Vagina (tissue), 2 donors: ENCODE measurements around the gene SLC22A3.

Experiments used
- CTCF ChIP-seq, 3 experiments: fragments of 450-650 bp in 2 of 3; fragments of 200-600 bp in 1 of 3; sonication (generic) in 1 of 3; IDR thresholded peaks; one replicate each; pipeline ENCODE4 v1.5.1; 2017 to 2019; ENCODE audit warnings: antibody characterized with exemption in 3 of 3, mild to moderate bottlenecking in 2 of 3, moderate library complexity in 2 of 3
- POLR2AphosphoS5 ChIP-seq, 2 donors: sonication (generic); formaldehyde crosslinking; IDR thresholded peaks; one replicate each; pipeline ENCODE4 v1.9.0; 2017; ENCODE audit warnings: antibody characterized with exemption in 2 of 2, mild to moderate bottlenecking in 2 of 2, low read depth in 1 of 2; ENCODE audit not compliant: insufficient read depth in 1 of 2

DNA sequence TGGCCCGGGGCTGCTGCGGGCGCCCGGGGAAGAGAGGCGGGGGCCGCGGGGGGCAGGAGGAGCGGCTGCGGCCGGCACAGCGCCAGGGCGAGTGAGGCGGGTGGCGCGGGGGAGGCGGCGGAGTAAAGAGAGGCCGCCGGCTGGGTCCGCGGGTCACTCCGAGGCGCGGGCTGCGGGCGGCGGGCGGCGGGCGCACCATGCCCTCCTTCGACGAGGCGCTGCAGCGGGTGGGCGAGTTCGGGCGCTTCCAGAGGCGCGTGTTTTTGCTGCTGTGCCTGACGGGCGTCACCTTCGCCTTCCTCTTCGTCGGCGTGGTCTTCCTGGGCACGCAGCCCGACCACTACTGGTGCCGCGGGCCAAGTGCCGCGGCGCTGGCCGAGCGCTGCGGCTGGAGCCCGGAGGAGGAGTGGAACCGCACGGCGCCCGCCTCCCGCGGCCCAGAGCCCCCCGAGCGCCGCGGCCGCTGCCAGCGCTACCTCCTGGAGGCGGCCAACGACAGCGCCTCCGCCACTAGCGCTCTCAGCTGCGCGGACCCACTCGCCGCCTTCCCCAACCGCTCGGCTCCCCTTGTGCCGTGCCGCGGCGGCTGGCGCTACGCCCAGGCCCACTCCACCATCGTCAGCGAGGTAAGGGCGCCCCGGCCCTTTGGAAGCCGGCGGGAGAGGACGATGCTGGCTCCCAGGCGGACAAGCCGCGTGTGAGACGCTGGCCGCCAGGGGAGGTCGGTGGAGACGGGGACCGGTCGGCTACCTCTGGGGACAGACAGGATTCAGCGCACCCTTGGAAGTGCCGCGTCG lies at the start of gene SLC22A3:
- peak in 2 of 3 experiments; percentile 21 to 33 for TF ChIP-seq CTCF (IDR thresholded peaks at IDR 0.05)
- TF ChIP-seq POLR2AphosphoS5 (IDR thresholded peaks at IDR 0.05; ENCODE audit: insufficient read depth in 1 of 2, low read depth in 1 of 2) = peak in 1 of 2 donors; percentile 46
